HK-2 (cell line): ENCODE results near the gene CMTM5.

Source experiments
- DNase-seq: peaks from one replicate; pipeline ENCODE4 v3.0.0-alpha.2; 2018; ENCODE audit not compliant: unreplicated experiment

CMTM5 gene

GRCh38 chr14:23358042-23358441, 18.8 kb upstream of the CMTM5 start:
- DNase-seq, result no peak

- DNase-seq, result no peak
These were observed 18.2 kb upstream of the CMTM5 start for GRCh38 chr14:23358553-23359166.

GRCh38 chr14:23359167-23359626, 17.6 kb upstream of the CMTM5 start:
- no peak for DNase-seq

- DNase-seq, result no peak
These were observed 17.0 kb upstream of the CMTM5 start for GRCh38 chr14:23359722-23360447.

- no peak for DNase-seq
These were observed 16.4 kb upstream of the CMTM5 start for GRCh38 chr14:23360496-23360895.

GRCh38 chr14:23361320-23361719, 15.5 kb upstream of the CMTM5 start:
- no peak for DNase-seq

- DNase-seq, result no peak
These were observed 15.1 kb upstream of the CMTM5 start for GRCh38 chr14:23361763-23362162.

GRCh38 chr14:23362200-23362599, 14.6 kb upstream of the CMTM5 start:
- DNase-seq, result no peak

- no peak for DNase-seq
These were observed 12.4 kb upstream of the CMTM5 start for GRCh38 chr14:23364164-23365035.

GRCh38 chr14:23365036-23365731, 11.7 kb upstream of the CMTM5 start, which contains the start of gene EFS:
Gene EFS, minus strand, starts transcription at chr14:23365172. Its CDS starts 147 bp downstream, at chr14:23365025.
- no peak for DNase-seq

- DNase-seq, result no peak
These were observed 11.0 kb upstream of the CMTM5 start for GRCh38 chr14:23365732-23366425.

- no peak for DNase-seq
These were observed 10.4 kb upstream of the CMTM5 start for GRCh38 chr14:23366426-23366921.

GRCh38 chr14:23370221-23370620, 6.6 kb upstream of the CMTM5 start:
- DNase-seq, result no peak

GRCh38 chr14:23371865-23372264, 5.0 kb upstream of the CMTM5 start:
- no peak for DNase-seq

- DNase-seq, result no peak
These were observed 4.3 kb upstream of the CMTM5 start, which contains the start of gene IL25 for GRCh38 chr14:23372509-23372908. Gene IL25, plus strand, starts transcription at chr14:23372809.

GRCh38 chr14:23373041-23373440, 3.8 kb upstream of the CMTM5 start:
- no peak for DNase-seq

- no peak for DNase-seq
These were observed 1.2 kb upstream of the CMTM5 start for GRCh38 chr14:23375527-23376251.

GRCh38 chr14:23377198-23377550, 328 bp downstream of the CMTM5 start:
- DNase-seq, result no peak

- no peak for DNase-seq
These were observed 1.0 kb downstream of the CMTM5 start for GRCh38 chr14:23377573-23378563.
